GM18517 (cell line): ENCODE data around the gene SPOCK1.

Source experiments
- ATAC-seq: cut with Tn5 transposase; IDR thresholded peaks from one replicate; pipeline ENCODE4 v1.9.1; 2021; ENCODE audit warnings: mild to moderate bottlenecking, moderate library complexity; ENCODE audit not compliant: unreplicated experiment

The SPOCK1 gene

DNA sequence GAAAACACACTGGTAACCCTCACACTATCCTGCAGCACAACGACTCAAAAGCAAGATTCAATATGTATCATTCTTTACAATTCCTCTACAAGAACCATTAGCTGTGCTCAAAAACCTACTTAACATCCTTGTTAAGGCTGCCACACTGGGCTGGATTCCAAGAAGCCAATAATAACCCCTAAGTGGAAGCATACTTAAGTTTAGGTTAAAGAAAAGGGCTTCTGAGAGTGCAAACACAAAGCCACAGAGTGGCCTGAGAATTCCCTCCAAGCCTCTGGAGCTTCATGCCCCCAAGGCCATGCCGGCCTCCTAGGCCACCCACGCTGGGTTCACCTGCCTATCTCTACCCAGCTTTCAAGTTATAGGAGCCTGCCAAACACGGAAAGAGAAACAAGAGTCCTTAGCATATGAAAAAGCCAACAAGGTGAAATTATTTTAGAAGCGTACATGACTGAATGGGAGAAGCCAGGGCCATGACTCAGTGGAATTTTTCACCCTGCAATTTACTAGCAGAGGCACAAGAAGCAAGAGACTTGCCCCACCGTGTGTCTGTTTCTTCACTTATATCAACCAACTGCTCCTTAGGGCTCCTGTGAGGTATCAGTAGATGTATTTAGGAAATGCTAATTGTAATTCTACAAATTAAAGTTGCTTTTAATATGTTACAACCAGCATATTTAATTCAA lies 293.0 kb downstream of the SPOCK1 start:
- no peak for ATAC-seq

GRCh38 chr5:137205231-137206027 lies 293.7 kb downstream of the SPOCK1 start:
- ATAC-seq = no peak

GRCh38 chr5:137203011-137203632 lies 296.0 kb downstream of the SPOCK1 start:
- no peak for ATAC-seq

GRCh38 chr5:137201876-137202275 lies 297.2 kb downstream of the SPOCK1 start:
- no peak for ATAC-seq

DNA sequence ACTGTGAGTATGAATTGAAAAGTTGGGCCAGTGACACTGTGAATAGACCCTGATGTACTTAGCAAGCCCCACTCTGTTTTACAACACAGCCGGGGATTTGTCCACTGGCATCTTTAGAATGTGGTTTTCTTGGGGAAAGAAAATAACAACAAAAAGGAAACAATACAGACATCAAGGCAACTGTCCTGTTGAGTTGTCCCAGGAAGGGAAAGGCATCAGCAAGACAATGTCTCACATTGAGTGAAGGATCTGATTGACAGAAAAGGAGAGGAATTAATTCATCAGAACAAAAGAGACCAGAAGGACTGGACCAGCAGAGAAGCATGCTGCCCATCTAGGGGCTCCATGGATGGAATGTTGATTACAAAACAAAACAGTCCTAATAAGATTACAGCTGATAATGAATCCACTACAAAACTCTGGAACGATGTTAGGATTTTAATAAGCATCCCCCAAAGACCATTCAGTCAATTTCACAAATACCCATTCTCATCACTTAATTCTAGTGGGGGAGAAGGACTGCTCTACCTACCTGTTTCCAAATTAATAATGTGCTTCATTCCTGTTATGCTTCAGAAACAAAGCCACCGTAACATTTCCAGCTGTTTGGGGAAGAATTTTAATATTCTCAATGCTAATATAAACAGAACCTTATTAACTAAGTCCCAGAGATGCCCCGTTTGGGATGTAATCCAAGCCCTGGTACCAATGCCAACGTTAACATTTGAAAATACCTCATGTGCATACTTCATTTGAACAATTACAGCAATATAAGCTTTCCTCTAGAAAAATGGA lies 298.0 kb downstream of the SPOCK1 start:
- no peak for ATAC-seq

DNA sequence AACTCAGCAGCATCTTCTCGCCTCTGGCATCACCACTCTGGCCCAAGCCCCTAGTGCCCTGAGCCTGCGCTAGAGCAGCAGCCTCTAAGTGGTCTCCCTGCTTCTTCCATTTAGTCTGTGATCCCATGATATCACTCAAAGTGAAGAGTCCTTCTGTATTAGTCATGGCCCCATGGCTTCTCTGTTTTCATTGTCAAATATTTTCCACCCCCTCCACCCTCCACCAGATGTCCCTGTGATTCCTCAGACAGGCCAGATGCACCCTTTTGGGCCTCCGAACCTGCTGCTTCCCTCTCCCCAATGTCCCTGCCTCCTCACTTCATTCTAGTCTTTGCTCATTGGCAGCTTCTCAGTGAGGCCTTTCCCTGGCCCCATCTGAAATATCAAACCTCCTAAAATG lies 299.2 kb downstream of the SPOCK1 start:
- no peak for ATAC-seq

- ATAC-seq = no peak
Measured at GRCh38 chr5:137199201-137199600, 299.9 kb downstream of the SPOCK1 start.

DNA sequence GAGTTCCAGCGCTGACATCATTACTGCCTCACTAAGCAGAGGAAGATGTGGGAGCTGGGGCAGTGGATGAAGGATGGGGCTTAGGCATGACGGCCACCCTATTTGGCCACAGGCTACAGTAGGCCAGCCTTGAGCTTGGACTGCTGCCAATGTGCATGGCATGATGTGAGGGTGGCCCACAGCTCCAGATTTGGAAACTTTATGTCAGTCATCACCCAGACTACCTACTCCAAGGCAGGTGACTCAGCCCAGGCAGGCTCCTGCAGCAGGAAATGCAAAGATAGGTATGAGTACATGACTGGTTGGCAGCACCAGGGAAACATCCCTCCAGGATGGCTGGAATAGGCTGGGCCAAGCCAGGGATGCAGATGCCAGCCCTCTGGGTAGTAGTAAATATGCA lies 303.6 kb downstream of the SPOCK1 start:
- no peak for ATAC-seq

DNA sequence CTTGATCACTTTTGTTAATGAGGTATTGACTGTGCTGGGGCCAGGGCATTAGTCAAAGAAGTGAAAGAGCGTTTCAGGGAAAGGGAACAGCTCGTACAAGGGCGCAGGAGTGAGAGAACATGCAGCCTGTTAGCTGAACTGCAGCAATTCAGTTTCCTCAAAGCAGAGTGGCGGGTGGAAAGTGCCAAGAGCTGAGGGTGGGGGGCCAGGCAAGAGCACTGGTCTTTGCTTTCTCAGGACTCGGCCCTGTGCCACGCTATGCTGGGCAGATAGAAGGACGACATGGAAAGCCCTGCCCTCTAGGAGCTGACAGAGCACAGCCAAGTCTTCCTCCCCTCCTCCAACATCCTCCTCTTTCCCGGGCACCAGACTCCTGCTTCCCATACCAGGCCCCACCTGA lies 304.8 kb downstream of the SPOCK1 start:
- ATAC-seq = no peak

DNA sequence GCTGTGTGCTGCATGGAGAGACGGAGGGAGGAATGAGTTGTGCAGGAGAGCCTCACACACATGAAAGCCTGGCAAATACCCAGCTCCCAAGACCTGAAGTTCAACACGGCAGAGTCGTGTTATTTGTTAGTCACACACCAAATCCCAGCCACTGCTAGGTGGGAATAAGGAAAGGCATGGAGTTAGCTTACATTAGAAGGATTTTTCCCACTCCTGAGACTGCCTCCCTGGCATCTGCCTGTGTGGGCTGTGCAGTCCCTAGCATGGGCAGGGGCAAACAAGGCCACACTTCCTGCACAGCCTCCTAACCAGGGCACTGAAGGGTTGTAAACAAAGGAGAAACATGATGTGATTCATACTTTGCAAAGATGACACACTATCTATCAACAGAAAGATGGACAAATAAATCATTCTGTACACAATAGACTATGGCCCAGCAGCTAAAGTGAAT lies 306.8 kb downstream of the SPOCK1 start:
- ATAC-seq = no peak

- ATAC-seq = no peak
Measured at GRCh38 chr5:137191179-137191578, 307.9 kb downstream of the SPOCK1 start.

DNA sequence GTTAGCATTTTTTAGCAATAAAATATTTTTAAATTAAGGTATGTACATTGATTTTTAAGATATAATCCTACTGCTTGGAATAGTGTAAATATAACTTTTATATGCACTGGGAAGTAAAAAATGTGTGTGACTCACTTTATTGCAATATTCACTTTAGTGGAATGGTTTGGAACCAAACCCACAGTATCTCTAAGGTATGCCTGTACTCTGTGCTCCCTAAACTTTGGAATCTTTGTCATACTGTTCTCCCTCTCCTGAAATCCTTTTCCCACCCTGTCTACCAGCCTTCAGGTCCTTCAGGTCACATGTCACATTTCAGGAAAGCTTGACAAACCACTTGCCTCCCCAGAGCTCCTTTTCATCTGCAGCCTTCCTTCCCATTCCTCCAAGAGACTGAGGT lies 308.7 kb downstream of the SPOCK1 start:
- ATAC-seq = no peak

- no peak for ATAC-seq
Measured at GRCh38 chr5:137190031-137190430, 309.1 kb downstream of the SPOCK1 start.

DNA sequence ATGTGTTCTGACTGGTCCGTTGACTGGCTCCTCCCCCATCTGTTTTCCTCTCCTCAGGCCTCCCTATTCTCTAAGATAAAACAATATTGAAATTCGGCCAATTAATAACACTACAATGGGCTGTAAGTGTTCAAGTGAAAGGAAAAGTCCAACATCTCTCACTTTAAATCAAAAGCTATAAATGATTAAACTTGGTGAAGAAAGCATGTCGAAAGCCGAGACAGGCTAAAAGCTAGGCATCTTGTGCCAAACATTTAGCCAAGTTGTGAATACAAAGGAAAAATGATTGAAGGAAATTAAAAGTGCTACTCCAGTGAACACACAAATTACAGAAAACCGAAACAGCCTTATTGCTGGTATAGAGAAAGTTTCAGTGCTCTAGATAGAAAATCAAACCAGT lies 310.6 kb downstream of the SPOCK1 start:
- no peak for ATAC-seq

- no peak for ATAC-seq
Measured at GRCh38 chr5:137186759-137187461, 312.2 kb downstream of the SPOCK1 start.

DNA sequence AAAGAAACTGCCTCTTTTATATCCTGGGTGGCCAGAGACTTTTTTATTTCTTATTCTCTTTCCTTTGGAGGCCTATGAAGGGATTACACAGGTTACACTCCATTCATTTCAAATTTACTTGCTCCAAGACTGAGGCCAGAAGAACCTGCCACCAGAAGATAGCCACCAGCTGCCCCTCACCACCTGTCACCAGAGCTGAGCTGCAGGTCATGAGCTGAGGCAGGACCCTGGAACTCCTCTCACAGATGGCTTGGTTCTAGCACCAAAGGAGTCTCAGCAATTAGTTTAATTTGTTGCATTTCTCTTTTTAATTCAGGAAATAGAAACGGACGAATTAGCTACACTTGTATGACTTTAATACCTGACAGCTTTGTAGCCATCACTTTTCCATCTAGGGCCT lies 313.9 kb downstream of the SPOCK1 start:
- ATAC-seq = no peak

- no peak for ATAC-seq
Measured at GRCh38 chr5:137184734-137185133, 314.4 kb downstream of the SPOCK1 start.

DNA sequence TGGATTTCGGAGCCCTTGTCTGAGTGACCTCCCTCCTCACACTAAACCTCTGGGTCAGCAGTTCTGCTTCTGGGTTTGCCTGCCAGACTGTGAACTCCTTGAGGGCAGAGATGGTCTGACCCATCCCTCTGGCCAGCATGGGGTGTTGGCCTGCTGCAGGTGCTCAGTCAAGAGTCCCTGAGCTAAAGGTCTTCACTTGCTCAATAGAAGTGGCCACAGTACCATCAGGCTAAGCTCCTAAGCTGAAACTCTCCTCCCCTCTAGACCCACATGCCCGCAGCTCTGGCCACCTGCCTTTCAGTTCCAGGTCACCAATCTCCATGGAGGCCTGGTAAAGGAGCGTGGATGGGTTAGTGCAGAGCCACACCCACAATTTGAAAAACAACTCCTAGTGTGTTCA lies 316.6 kb downstream of the SPOCK1 start:
- no peak for ATAC-seq

GRCh38 chr5:137181667-137182066 lies 317.5 kb downstream of the SPOCK1 start:
- ATAC-seq = no peak

DNA sequence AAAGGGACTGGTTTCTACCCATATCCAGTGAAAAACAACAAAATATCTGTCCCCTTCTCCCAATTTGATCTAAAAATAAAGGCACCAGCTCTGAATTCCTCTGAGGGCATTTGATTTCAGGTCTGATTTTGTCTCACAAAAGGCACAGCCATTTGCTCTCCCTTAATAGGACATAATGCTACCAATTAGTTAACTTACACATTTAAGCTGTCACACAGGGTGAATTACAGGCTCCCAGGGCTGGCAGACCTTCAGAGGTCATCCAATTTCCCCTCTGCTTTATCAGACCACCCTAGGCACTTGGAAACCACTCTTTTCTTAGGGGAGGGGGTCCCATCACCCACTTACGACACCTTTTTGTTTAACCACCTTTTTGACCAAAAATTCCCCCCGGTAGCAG lies 319.9 kb downstream of the SPOCK1 start:
- ATAC-seq = no peak

- ATAC-seq = no peak
Measured at GRCh38 chr5:137176609-137177008, 322.5 kb downstream of the SPOCK1 start.
